Renal cortical epithelial cell (primary cell): ENCODE data around the gene MORN4. TPM values are rescaled to one million over a fixed set of nuclear protein-coding genes. Genes with fewer than 3 reads are reported as not detected.
A peak's percentile ranks its signal among the peaks of the same experiment; 100 is the strongest.
"Not testable (repeated sequence)": the region's sequence is repeated elsewhere in the genome, so short reads cannot be mapped to it uniquely, and the experiment has no call there.

Experiments
- DNase-seq: peaks from one replicate; pipeline ENCODE4 v3.0.0-alpha.2; 2011; ENCODE audit warnings: low read depth
- total RNA-seq: library from RNA; depleted of rRNA; stranded (reverse); fragments of >200 nt; gene quantifications from 2 replicates; pipeline ENCODE4 v1.2.3, GENCODE V29; 2014

Gene MORN4
- total RNA-seq, 1 donor from 2014 or later: 3.5 TPM

- DNase-seq: peak; percentile 65
Observed at GRCh38 chr10:97597778-97598177, 35.5 kb downstream of the MORN4 start.

DNA sequence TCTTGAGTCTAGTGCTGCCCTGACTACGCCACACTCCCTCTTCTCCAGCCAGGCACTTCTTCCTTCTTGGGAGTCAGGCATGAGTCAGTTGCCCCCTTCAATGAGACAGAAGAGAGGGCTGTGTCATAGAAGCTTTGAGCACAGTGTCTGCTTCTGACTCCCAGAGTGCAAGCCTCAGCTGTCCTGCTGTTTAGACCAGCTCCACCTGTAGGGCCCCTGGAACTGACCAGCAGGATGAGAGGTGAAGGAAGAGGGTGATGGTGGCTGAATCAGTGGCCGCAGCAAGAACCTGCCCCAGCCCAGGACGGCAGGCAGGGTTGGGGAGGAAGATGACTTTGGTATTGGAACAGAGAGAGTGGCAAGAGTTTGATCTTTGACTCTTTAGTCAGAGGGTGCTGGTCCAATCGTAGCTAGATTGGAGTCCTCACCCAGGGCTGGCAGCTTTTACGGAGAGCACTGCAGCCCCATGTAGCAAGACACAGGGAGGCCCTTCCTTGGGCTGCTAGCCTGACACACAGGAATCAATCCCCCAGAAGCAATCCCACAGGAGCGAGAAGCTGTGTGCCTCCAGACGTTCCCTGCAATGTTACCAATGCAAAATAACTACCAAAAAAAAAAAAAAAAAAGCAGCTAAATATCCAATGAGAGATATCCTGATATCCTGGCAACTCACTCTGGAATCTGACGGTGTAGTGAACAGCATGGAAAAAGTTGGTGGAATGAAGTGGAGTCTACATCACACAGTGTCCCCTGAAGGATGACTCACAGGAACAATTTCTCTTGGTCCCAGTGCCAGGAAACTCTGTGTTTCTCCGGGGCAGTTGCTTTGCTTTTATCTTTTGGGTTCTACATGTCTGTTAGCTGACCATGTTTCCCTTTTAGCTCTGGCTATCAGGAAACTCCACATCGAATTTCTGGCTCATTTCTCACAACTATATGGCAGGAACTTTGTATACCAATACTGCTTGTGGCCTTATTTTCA is 36.9 kb downstream of the MORN4 start:
- DNase-seq: peak; percentile 93

- no peak for DNase-seq
Observed at GRCh38 chr10:97593421-97593820, 39.9 kb downstream of the MORN4 start.

GRCh38 chr10:97590748-97591495 is 42.4 kb downstream of the MORN4 start:
- no peak for DNase-seq

- DNase-seq: no peak
Observed at GRCh38 chr10:97590082-97590747, 43.1 kb downstream of the MORN4 start.

DNA sequence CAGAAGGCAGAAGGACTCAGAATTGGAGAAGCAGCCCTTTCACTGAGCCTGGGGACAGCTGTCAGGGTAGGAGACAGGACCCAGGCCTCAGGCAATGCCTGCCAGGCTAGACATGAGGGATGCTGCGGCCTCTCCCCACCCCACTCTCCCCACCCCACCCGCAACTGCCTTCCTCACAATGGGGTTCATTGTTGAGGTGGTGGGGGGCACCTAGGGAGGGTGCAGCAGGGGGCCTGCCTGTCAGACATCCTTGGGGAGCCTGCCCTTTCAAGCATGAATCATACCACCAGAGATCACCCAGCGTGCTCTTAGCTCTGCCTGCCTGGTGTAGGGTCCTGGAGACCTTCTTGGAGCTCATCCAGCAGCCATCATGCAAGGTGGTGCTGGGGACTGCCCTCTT is 43.8 kb downstream of the MORN4 start, which contains the start of gene C10orf62:
TSS of gene C10orf62 (plus strand) at position 243 of the 400 bp plus-strand sequence. CDS start 177 bp downstream, outside the sequence.
- no peak for DNase-seq

DNA sequence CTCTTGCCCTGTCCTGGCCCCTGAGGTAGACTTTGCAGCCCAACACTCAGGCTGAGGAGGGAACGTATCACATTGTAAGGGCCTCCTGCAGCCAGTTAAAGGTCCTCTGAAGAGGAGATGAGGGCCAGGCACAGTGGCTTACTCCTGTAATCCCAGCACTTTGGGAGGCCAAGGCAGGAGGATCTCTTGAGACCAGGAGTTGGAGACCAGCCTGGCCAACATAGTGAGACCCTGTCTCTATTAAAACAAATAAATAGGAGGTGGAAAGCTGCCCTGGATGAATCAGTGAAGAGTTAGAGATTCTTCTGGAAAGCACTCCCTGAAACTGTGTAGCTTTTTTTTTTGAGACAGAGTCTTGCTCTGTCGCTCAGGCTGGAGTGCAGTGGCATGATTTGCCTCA is 46.1 kb downstream of the MORN4 start:
- no peak for DNase-seq

DNA sequence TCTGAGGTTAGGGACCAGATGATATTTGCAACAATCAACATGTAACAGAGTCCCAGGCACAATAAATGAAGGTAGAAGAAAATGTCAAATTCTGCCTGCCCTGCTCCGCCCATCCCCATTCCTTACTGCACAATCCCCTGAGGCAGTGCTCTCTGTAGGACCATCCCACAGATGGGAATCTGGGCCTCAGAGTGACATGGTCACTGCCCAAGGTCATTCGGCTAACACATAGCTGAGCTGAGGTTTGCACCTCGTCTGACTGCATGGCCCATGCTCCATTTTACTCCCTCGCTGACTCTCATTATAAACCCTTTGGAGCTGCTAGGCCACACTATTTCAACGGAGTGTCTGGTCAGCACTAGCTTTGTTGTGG is 47.9 kb downstream of the MORN4 start:
- peak; percentile 14 for DNase-seq

GRCh38 chr10:97584798-97585438 is 48.4 kb downstream of the MORN4 start:
- DNase-seq: no peak

DNA sequence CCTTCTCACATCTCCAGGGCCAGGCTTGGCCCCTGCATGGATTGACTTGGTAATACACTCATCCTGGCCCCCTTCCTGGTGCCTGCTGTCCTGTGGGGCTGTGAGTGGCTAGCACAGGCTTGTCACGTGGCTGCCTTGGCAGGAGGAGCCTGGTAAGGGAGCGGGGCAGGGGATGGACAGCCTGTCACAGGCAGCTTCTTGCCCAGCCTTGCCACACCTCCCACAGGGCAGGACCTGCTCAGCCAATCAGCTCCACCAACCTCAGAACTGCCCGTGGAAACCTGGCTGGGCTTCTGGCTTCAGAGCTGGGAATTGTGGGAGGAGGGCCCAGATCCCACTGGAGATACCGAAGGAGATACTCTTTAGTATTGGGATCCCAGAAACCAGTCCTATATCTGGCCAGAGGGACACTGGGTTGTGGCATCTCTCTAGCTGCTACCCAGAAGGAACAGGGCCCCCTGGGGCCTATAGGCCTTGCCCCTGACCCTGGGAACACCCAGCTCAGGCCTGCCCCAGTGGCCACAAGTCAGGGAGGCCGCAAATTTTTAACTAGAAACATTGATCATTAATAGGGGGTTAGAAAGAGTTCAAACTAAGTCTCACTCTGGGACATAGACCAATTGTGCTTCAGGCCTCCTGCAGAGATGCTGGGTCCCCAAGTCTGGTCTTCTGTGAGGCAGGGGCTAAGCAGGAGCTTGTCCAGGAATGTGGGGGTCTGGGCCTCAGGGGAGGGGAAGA is 49.1 kb downstream of the MORN4 start, which contains the start of gene HOGA1:
TSS of gene HOGA1 (plus strand) at position 330 of the 738 bp plus-strand sequence. CDS start at position 645, 315 bp downstream.
- peak; percentile 97 for DNase-seq

DNA sequence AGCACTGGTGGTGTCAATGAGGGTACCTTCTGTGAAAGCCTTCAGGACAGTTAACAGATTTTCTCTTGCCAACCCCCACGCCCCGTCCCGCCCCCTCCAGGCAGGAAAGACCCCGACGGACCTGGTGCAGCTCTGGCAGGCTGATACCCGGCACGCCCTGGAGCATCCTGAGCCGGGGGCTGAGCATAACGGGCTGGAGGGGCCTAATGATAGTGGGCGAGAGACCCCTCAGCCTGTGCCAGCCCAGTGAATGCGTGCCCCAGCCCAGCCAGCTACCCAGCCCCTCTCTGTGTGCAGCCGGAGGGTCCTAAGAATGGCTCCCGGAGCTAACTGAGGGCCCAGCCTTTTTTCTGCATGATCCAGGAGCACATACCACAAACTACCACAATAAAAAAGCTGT is 49.8 kb downstream of the MORN4 start:
- DNase-seq: no peak

GRCh38 chr10:97582169-97582568 is 51.1 kb downstream of the MORN4 start:
- DNase-seq: no peak

GRCh38 chr10:97580421-97581367 is 52.6 kb downstream of the MORN4 start:
- no peak for DNase-seq

DNA sequence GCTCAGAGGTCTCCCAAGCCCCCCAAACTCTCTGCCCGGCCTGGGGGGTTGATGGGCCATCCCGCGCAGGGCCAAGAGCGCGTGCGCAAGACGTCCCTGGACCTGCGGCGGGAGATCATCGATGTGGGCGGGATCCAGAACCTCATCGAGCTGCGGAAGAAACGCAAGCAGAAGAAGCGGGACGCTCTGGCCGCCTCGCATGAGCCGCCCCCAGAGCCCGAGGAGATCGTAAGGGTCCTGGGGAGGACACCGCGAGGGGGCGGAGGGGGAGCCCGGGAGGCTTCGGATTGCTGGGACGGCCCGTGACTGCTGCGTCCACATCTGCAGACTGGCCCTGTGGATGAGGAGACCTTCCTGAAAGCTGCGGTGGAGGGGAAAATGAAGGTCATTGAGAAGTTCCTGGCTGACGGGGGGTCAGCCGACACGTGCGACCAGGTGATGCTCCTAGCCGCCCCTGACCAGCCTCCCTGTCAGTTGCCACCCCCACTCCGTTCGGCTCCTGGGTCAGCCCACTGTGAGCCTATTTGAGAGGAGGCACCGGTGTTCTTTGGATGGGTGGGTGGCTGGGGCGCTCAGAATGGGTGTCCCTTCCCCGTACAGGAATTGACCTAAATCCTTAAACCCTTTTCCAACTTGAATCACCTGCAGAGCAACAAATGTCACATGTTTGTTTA is 55.0 kb downstream of the MORN4 start:
- DNase-seq: no peak

DNA sequence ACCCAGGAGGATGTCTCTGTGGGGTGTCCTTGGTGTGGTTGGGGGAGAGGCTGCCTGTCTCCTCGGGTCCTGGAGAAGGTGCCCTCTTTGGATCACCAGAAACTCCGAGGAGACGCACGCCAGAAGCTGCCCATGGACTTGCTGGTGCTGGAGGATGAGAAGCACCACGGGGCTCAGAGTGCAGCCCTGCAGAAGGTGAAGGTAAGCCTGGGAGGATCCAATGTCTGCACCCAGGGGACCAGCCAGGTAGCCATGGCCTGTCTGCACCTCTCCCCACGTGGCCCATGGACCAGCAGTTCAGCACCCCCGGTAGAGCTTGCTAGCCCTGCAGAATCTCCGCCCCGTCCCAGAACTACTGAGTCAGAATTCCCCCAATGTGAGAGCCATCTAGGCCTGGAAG is 55.6 kb downstream of the MORN4 start:
- DNase-seq: no peak

DNA sequence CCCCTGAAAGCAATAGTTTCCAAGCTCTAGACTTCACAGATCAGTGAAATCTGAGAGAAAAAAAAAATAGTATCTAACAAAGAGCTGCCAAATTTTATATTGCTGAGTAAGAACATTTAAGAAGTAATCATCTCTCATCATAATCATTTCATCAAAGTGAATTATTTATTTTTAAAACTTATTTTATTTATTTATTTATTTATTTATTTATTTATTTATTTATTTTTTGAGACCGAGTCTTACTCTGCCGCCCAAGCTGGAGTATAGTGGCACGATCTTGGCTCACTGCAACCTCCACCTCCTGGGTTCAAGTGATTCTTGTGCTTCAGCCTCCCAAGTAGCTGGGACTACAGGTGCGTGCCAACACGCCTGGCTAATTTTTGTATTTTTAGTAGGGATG is 56.8 kb downstream of the MORN4 start:
- DNase-seq: not testable (repeated sequence)

GRCh38 chr10:97575127-97575668 is 58.1 kb downstream of the MORN4 start:
- DNase-seq: peak; percentile 40

- peak; percentile 99 for DNase-seq
Observed at GRCh38 chr10:97574374-97575126, 58.8 kb downstream of the MORN4 start.
